ENCODE results near the gene KRT71. TPM values are rescaled to one million over a fixed set of nuclear protein-coding genes. Genes with fewer than 3 reads are reported as not detected.

Gene KRT71
- total and polyA plus RNA-seq, 2 of the 8 experiments (the other 6 are each of a cell fraction or from before 2014, with no cell fraction given) = not detected

- TF ChIP-seq CTBP2 (IDR thresholded peaks at IDR 0.05; ENCODE audit: borderline replicate concordance, insufficient read depth, insufficient read length, low read length) (no peak), POU5F1 (IDR thresholded peaks at IDR 0.05; ENCODE audit: low read depth, low read length) (no peak), EP300 (IDR thresholded peaks at IDR 0.05; ENCODE audit: borderline replicate concordance in 1 of 2, low read depth in 2 of 2, low read length in 2 of 2) (no peak), SUZ12 (IDR thresholded peaks at IDR 0.05; ENCODE audit: low read length) (no peak), SP4 (IDR thresholded peaks at IDR 0.05; ENCODE audit: low read length) (no peak), ATF2 (IDR thresholded peaks at IDR 0.05; ENCODE audit: low read length) (no peak)
Measured at GRCh38 chr12:52555577-52555976, 2.6 kb upstream of the KRT71 start (continued).

All from H1 (cell line).